NCI-H1694 treated with DMSO at 0.1 percent for 48 hours (cell line): ENCODE measurements around the gene GLP1R.
"Not testable (repeated sequence)": the region's sequence is repeated elsewhere in the genome, so short reads cannot be mapped to it uniquely, and the experiment has no call there.

ENCODE experiments used
- DNase-seq: peaks from one replicate; lab custom pipeline; 2025; lab: John Stamatoyannopoulos, UW

The GLP1R gene

GRCh38 chr6:39128832-39129231 lies 80.3 kb downstream of the GLP1R start:
- no peak for DNase-seq

GRCh38 chr6:39130691-39131090 lies 82.1 kb downstream of the GLP1R start:
- no peak for DNase-seq

GRCh38 chr6:39134761-39135160 lies 86.2 kb downstream of the GLP1R start:
- DNase-seq = not testable (repeated sequence)

- DNase-seq = not testable (repeated sequence)
Observed at GRCh38 chr6:39136207-39136606, 87.6 kb downstream of the GLP1R start.

- DNase-seq = no peak
Observed at GRCh38 chr6:39137245-39137644, 88.7 kb downstream of the GLP1R start.
